Measurements from ENCODE around the gene RFT1. TPM values are rescaled to one million over a fixed set of nuclear protein-coding genes. Genes with fewer than 3 reads are reported as not detected.

Gene RFT1
- total RNA-seq, 1 donor from 2014 or later: 17.2 TPM

GRCh38 chr3:53147903-53148400 lies 17.7 kb upstream of the RFT1 start:
- Histone ChIP-seq H2AFZ (replicated peaks) (no peak overlapping the region), H3K36me3 (no peaks in the 10 kb centered on the region), H3K4me1 (no peaks in the 10 kb centered on the region), H3K9ac (no peak overlapping the region), H3K9me3 (ENCODE audit: low read depth) (no peaks in the 10 kb centered on the region), H3F3A (ENCODE audit: low read depth) (no peaks in the 10 kb centered on the region), H3K79me2 (ENCODE audit: low read depth) (no peaks in the 10 kb centered on the region), H3K4me3 (no peak overlapping the region), H3K27me3 (no peaks in the 10 kb centered on the region), H3K27ac (no peak overlapping the region), H4K20me1 (ENCODE audit: low read depth) (no peaks in the 10 kb centered on the region), H3K4me2 (no peak overlapping the region)
- TF ChIP-seq CTCF (IDR thresholded peaks at IDR 0.05) (no peak), EZH2 (IDR thresholded peaks at IDR 0.05) (no peak)
- Mint-ChIP-seq H3K9me3 (no peaks in the 10 kb centered on the region), H3K27ac (no peak overlapping the region), H3K36me3 (no peaks in the 10 kb centered on the region), H3K4me3 (no peak overlapping the region), H3K27me3 (ENCODE audit: insufficient read depth, low read depth) (no peaks in the 10 kb centered on the region), H3K4me1 (peaks cover 8% of the 10 kb centered on the region)
- DNase-seq (ENCODE audit: low spot score): no peak

- Mint-ChIP-seq H3K4me1 (peaks cover 8% of the 10 kb centered on the region), H3K27me3 (ENCODE audit: insufficient read depth, low read depth) (peaks cover 2% of the 10 kb centered on the region), H3K27ac (no peak overlapping the region), H3K9me3 (no peaks in the 10 kb centered on the region), H3K4me3 (no peak overlapping the region), H3K36me3 (no peaks in the 10 kb centered on the region)
- Histone ChIP-seq H3K27ac (no peak overlapping the region), H3K9ac (no peak overlapping the region), H3K36me3 (no peaks in the 10 kb centered on the region), H3K4me2 (no peak overlapping the region), H3K4me3 (no peak overlapping the region), H3K4me1 (no peaks in the 10 kb centered on the region), H3F3A (ENCODE audit: low read depth) (no peaks in the 10 kb centered on the region), H2AFZ (replicated peaks) (no peak overlapping the region), H4K20me1 (ENCODE audit: low read depth) (no peaks in the 10 kb centered on the region), H3K27me3 (no peaks in the 10 kb centered on the region), H3K79me2 (ENCODE audit: low read depth) (no peaks in the 10 kb centered on the region), H3K9me3 (ENCODE audit: low read depth) (no peaks in the 10 kb centered on the region)
- DNase-seq (ENCODE audit: low spot score): no peak
- TF ChIP-seq EZH2phosphoT487 (IDR thresholded peaks at IDR 0.05) (no peak), CTCF (IDR thresholded peaks at IDR 0.05) (no peak), EZH2 (IDR thresholded peaks at IDR 0.05) (no peak)
Measured at GRCh38 chr3:53147151-53147902, 17.1 kb upstream of the RFT1 start.

- DNase-seq (ENCODE audit: low spot score): no peak
- Histone ChIP-seq H4K20me1 (ENCODE audit: low read depth) (no peaks in the 10 kb centered on the region), H3K27me3 (no peaks in the 10 kb centered on the region)
Measured at GRCh38 chr3:53146319-53146891, 16.2 kb upstream of the RFT1 start.

More at GRCh38 chr3:53146319-53146891, 16.2 kb upstream of the RFT1 start:
- Mint-ChIP-seq H3K27me3 (ENCODE audit: insufficient read depth, low read depth) (peaks cover 2% of the 10 kb centered on the region), H3K9me3 (no peaks in the 10 kb centered on the region), H3K36me3 (no peaks in the 10 kb centered on the region), H3K27ac (no peak overlapping the region), H3K4me3 (no peak overlapping the region), H3K4me1 (peaks cover 8% of the 10 kb centered on the region)
- no peak for TF ChIP-seq EZH2phosphoT487 (IDR thresholded peaks at IDR 0.05)
- no peak for TF ChIP-seq EZH2 (IDR thresholded peaks at IDR 0.05)
- no peak for TF ChIP-seq CTCF (IDR thresholded peaks at IDR 0.05)
- no peak overlapping the region for H3K9ac ChIP-seq
- no peaks in the 10 kb centered on the region for H3K36me3 ChIP-seq
- no peaks in the 10 kb centered on the region for H3K4me1 ChIP-seq
- no peak overlapping the region for H3K27ac ChIP-seq
- no peak overlapping the region for H3K4me2 ChIP-seq
- H3K4me3 ChIP-seq: no peak overlapping the region
- no peaks in the 10 kb centered on the region for H3K79me2 ChIP-seq (ENCODE audit: low read depth)
- H3K9me3 ChIP-seq (ENCODE audit: low read depth): no peaks in the 10 kb centered on the region
- H2AFZ ChIP-seq (replicated peaks): no peak overlapping the region
- H3F3A ChIP-seq (ENCODE audit: low read depth): no peaks in the 10 kb centered on the region

Measured in neural progenitor cell (in vitro differentiated cells).